GM12891 (cell line): ENCODE results near the gene GRIN2A.

Experiments used
- DNase-seq: peaks from one replicate; pipeline ENCODE4 v3.0.0; 2011; ENCODE audit warnings: low spot score; ENCODE audit not compliant: insufficient read length
- FAIRE-seq: peaks from 2 replicates; lab custom pipeline; 2011; peaks lifted over from hg19 to GRCh38; lab: Jason Lieb, UNC
- PAX5 ChIP-seq: IDR thresholded peaks from 2 replicates; pipeline ENCODE4 v1.6.1; 2011; ENCODE audit warnings: low read length, moderate library complexity, mild to moderate bottlenecking; ENCODE audit not compliant: insufficient read depth, severe bottlenecking
- POLR2A ChIP-seq: IDR thresholded peaks from 2 replicates; pipeline ENCODE4 v1.6.1; 2011; ENCODE audit warnings: low read depth, low read length, control low read depth
- POLR2AphosphoS5 ChIP-seq: IDR thresholded peaks from 2 replicates; pipeline ENCODE4 v1.6.1; 2011; ENCODE audit warnings: low read depth, low read length, control low read depth
- POU2F2 ChIP-seq: IDR thresholded peaks from 2 replicates; pipeline ENCODE4 v1.6.1; 2011; ENCODE audit warnings: low read depth, mild to moderate bottlenecking, control low read depth, low read length, moderate library complexity
- SPI1 ChIP-seq: IDR thresholded peaks from 2 replicates; pipeline ENCODE4 v1.6.1; 2011; ENCODE audit warnings: low read depth, low read length, control low read depth
- TAF1 ChIP-seq: IDR thresholded peaks from 2 replicates; pipeline ENCODE4 v1.6.1; 2011; ENCODE audit warnings: low read depth, low read length, control low read depth

Gene GRIN2A

DNA sequence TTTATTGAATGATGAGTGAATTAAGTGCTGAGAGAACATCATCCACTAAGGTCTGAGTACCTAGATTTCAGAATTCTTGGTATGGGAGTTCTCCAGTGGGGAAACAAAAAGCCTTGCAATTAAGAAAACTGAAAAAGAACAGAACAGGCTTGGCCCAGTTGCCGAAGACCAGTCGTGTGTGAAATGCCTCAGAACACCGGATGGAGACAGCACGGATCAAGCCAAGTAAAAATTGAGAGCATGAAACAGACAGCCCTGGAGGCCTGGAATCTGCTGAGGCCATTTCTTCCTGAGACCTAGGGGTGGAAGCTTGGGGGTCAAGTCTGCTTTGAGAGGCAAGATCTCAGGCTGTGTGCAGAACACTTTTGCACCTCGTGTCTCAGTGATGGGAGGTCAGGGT is 43.3 kb downstream of the GRIN2A start:
- TF ChIP-seq TAF1 = no peak
- no peak for TF ChIP-seq POU2F2
- no peak for TF ChIP-seq POLR2AphosphoS5
- TF ChIP-seq SPI1 = no peak
- TF ChIP-seq POLR2A = no peak
- TF ChIP-seq PAX5 = no peak
- DNase-seq = no peak
- FAIRE-seq = no peak

DNA sequence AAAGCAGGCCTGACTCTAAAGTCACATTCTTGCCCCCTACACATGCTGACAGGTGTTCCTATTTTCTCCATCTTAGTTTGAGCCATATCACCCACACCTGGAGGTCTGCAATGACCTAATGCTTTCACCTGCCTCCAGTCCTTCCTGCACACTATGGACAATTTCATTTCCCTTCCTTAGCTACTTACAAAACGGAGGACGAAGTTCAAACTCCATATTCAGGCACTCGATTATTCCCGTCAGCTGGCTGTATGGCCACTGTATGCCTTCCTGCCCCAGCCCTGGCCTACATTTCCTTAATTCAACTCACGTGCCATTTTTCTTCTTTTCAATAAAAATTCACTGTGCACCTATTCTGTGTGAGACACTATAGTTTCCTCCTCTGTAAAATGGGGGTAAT is 44.9 kb downstream of the GRIN2A start:
- no peak for FAIRE-seq
- no peak for TF ChIP-seq POU2F2

DNA sequence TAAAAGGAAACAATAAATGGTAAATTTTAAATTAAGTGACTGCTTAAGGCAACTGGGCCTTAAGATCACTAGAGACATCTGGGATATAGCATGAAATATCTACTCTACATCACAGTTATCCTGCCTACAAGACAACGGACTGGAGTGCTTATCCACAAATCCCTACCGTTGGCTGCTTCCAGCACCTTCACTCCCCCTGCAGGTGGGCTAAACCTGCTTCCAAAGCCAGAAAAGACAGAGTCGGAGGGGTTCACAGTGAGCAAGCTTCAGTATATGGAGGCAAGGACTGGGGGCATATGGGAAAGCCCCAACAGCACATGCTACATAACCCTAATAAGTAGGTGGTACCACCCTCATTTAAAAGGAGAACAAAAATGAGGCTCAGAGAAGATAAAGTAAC is 45.3 kb downstream of the GRIN2A start:
- TF ChIP-seq TAF1 = no peak
- FAIRE-seq (no peak), DNase-seq (no peak)

More for the DNA sequence above, 44.9 kb downstream of the GRIN2A start:
- no peak for DNase-seq

DNA sequence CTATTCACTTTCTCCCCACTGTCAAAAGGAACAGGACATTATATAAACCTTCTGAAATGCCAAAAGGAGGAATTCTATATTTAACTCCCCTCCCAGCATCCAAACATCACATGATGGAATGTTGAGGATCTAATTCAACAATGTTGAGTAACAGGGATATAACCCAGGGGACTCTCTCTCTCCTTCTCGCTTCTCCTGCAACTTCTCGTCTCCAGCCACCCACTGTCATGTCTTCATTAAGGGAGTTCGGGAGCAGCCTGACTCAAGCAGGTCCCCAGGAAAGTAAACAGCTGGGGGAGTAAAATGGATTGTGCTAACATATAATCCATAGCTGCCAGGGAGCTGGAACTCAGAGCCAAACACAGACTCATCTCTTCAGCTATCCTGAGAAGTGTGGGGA is 51.7 kb downstream of the GRIN2A start:
- no peak for TF ChIP-seq TAF1
- no peak for TF ChIP-seq POLR2AphosphoS5
- TF ChIP-seq POU2F2 = no peak
- TF ChIP-seq SPI1 = no peak
- no peak for TF ChIP-seq POLR2A
- TF ChIP-seq PAX5 = no peak

DNA sequence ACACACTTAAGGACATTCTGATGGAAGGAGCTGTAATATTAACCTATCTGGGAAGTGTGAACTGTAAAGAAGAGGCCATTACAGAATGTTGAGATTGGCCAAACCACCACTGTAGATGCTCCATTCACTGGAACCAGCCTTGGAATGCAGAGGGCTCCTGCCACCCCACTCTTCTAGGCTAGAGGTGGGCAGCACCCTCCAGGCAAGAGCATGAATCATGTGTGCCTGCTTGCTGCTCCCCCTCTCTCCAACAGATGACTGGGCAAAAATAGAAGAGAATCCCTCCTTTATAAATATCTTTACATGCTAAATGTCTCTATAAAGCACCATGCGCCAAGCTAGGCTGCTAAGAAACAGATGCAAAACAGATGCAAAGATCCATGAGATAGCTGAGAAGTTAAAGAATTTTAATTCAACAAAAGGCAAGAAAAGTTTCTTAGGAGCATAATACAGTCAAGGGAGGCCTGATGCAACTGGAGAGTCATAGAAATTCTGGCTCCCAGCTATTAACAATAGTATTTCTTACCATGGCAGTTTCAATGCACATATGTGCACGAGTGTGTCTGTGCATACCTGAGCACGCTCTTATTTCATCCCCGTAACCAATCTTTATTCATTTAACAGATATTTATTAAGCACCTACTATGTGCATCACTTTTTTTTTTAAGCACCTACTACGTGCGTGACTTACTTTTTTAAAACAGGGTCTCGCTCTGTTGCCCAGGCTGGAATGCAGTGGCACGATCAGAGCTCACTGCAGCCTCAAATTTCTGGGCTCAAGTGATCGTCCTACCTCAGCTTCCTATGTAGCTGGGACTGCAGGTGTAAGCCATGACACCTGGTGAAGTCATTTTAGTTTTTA is 53.6 kb downstream of the GRIN2A start:
- DNase-seq = no peak
- TF ChIP-seq POU2F2 (no peak), POLR2A (no peak), PAX5 (no peak), TAF1 (no peak), SPI1 (no peak), POLR2AphosphoS5 (no peak)
- no peak for FAIRE-seq

More for the DNA sequence above, 51.7 kb downstream of the GRIN2A start:
- FAIRE-seq = no peak
- DNase-seq = no peak

DNA sequence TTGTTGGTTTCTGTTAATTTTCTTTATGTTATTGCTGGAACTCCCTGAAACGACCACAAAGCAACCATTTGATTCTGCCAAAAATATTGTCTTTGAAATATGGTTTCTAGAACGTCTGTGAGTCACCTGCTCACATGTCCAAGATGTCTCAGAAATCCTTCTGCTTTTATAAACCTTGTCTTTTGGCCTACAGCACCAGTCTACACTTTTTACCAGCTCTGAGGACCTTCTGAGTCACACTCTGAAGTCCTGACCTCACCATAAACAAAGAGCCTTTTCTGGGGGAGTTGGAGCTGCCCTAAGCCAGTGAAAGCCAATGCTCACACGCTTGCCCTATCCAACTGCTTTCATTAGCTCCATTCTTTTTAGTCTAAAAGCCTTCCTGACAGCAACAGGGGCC is 55.5 kb downstream of the GRIN2A start:
- DNase-seq (no peak), FAIRE-seq (no peak)
- TF ChIP-seq POLR2AphosphoS5 = no peak
- TF ChIP-seq POU2F2 = no peak
- TF ChIP-seq SPI1 = no peak
- no peak for TF ChIP-seq TAF1
- TF ChIP-seq PAX5 = no peak
- no peak for TF ChIP-seq POLR2A

DNA sequence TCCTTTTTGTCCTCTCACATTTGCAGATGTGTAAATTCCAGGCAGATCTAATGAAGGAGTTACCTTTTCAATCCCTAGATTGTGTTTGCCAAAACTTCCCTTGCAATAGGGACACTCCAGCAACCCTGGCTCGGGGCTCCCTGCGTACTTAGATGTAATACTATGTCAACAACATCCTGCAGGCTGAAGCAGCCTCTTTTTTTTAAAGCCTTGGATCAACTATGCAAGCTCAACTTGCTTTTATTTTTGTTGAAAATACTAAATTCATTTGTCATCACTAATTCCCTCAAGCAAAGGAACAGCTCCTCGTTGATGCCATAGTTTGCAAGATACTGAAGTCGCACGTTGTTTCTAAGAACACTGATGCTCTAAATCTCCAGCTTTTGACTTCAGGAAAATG is 59.1 kb downstream of the GRIN2A start:
- FAIRE-seq = no peak
- TF ChIP-seq POLR2A (no peak), PAX5 (no peak), POU2F2 (no peak), TAF1 (no peak), POLR2AphosphoS5 (no peak), SPI1 (no peak)
- no peak for DNase-seq

DNA sequence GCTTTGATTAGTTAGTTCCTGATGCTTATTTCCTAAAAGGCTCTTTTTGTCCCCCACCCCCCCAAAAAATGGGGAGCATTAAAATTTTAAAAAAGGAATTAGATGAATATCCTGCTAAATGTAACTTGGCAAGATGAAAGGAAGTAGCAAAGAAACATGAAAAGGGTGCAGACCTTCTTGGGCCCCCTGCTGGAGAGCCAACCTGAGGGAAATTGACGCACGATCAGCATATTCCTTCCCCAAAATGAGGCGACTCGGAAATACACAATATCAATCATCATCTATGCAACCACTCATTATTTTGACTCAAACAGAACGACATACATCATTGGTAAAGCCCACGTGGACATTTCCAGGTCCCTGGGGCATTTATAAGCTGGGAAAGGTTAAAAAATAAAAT is 59.7 kb downstream of the GRIN2A start:
- DNase-seq = no peak
- FAIRE-seq = no peak
- no peak for TF ChIP-seq SPI1
- no peak for TF ChIP-seq TAF1

DNA sequence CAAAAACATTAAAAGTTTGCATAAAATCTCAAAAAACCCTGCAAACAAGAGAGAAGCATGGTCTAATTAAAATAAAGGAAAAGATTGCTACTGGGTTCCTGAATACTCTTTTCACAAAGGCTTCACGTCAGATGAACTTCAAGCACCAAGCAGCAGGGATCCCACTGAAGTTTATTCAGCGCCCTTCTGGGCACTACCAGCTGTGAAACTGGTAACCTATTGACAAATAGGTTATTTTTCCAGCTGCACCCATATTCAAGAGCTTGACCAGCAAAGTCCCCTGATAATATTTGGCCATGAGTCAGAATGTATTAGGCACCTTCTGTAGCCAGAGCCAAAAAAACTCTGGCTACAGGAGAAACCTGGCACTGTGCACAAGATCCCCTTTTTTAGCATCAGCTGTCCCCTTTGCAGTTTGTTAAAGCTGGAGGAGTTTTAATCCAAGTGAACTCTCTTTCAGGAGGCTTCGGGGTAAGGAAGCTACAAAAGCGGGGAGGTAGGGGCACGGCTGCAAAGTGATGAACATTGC is 60.3 kb downstream of the GRIN2A start:
- TF ChIP-seq POLR2AphosphoS5 = no peak
- FAIRE-seq = no peak
- DNase-seq = no peak

DNA sequence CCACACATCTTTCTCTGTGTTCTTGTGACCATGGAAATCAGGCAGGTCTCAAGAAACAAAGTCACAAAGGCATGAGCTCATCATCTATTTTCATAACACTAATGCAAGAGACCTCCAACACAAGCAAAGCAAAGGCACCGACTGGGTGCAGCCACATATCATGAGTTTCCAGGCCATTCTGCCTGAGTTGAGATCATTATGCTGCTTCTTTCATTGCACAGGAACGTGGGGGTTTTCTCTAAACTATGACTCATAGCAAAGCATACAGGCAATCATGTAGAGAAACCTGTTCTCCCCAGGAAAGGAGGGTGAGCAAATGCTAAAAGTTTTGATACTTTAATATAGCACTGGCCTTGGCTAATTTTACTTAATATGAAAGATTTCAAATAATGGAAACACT is 60.7 kb downstream of the GRIN2A start:
- TF ChIP-seq TAF1 (no peak), POLR2A (no peak), POLR2AphosphoS5 (no peak), POU2F2 (no peak), PAX5 (no peak), SPI1 (no peak)
- FAIRE-seq (no peak), DNase-seq (no peak)

DNA sequence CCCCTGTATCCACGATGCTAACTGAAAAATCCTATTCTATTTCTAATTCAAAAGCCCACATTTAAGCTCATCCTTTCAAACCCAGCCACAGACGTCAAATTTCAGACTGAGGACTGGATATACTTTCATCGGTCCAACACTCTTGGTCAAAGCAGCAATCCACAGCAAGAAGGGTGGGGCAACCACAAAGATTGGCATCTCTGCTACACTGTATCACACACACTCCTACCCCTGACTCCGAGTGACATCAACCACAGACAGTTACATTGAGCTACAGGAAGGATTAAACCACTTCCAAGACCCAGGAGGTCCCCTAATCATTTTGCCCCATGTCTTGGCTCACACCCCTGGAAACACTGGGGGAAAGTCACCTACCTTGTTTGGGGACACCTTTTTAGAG is 61.3 kb downstream of the GRIN2A start:
- TF ChIP-seq POLR2A = no peak
- TF ChIP-seq POLR2AphosphoS5 = no peak
- no peak for TF ChIP-seq SPI1
- TF ChIP-seq PAX5 = no peak
- no peak for FAIRE-seq
- DNase-seq = no peak
